ENCODE data around the gene MYO5B.

- TF ChIP-seq REST (IDR thresholded peaks at IDR 0.05; ENCODE audit: low read depth) (no peak), CTCF (IDR thresholded peaks at IDR 0.05 in 2 of 3, conservative IDR thresholded peaks at IDR 0.05 in 1 of 3; ENCODE audit: borderline replicate concordance in 1 of 3, insufficient read depth in 1 of 3, low read depth in 2 of 3, low read length in 2 of 3) (no peak), RAD21 (IDR thresholded peaks at IDR 0.05; ENCODE audit: low read depth) (no peak), ZNF274 (IDR thresholded peaks at IDR 0.05; ENCODE audit: low read depth, low read length) (no peak), EZH2phosphoT487 (IDR thresholded peaks at IDR 0.05; ENCODE audit: borderline replicate concordance) (no peak), POLR2AphosphoS5 (IDR thresholded peaks at IDR 0.05; ENCODE audit: low read depth, low read length) (no peak), EZH2 (IDR thresholded peaks at IDR 0.05) (no peak), ZBTB33 (IDR thresholded peaks at IDR 0.05; ENCODE audit: extremely low read depth, insufficient replicate concordance, low read length) (no peak), POLR2A (IDR thresholded peaks at IDR 0.05; ENCODE audit: borderline replicate concordance, extremely low read depth, insufficient read depth, insufficient read length) (no peak), CEBPB (IDR thresholded peaks at IDR 0.05; ENCODE audit: low read depth) (no peak), ZFX (IDR thresholded peaks at IDR 0.05) (no peak), MAX (IDR thresholded peaks at IDR 0.05) (no peak)
These were observed 227.2 kb downstream of the MYO5B start for GRCh38 chr18:49967636-49968313.
